ENCODE data around the gene PRKCH.

- no peak for TF ChIP-seq SP2 (tag by site-specific recombination; IDR thresholded peaks at IDR 0.05)
- TF ChIP-seq CTCF (tag by site-specific recombination; IDR thresholded peaks at IDR 0.05), result no peak
- no peak for TF ChIP-seq ZNF26 (tag by site-specific recombination; IDR thresholded peaks at IDR 0.05)
Measured at GRCh38 chr14:61553730-61554641, 232.6 kb downstream of the PRKCH start.
